NCI-H1930 (cell line): ENCODE data around the gene COL11A1.
"Not testable (repeated sequence)": the region's sequence is repeated elsewhere in the genome, so short reads cannot be mapped to it uniquely, and the experiment has no call there.

Source experiments
- DNase-seq, 2 experiments: peaks; one replicate each; lab custom pipeline; 2025; lab: John Stamatoyannopoulos, UW

COL11A1 gene

GRCh38 chr1:103084181-103084580 lies 24.1 kb downstream of the COL11A1 start:
- DNase-seq = no peak

GRCh38 chr1:103075316-103076000 lies 32.9 kb downstream of the COL11A1 start:
- DNase-seq = no peak

- no peak for DNase-seq
These were observed 34.1 kb downstream of the COL11A1 start for GRCh38 chr1:103074224-103074623.

- no peak for DNase-seq
These were observed 39.1 kb downstream of the COL11A1 start for GRCh38 chr1:103069201-103069600.

- DNase-seq = no peak
These were observed 44.4 kb downstream of the COL11A1 start for GRCh38 chr1:103063921-103064320.

GRCh38 chr1:103058391-103058790 lies 49.9 kb downstream of the COL11A1 start:
- DNase-seq = no peak

GRCh38 chr1:103056423-103056822 lies 51.9 kb downstream of the COL11A1 start:
- no peak for DNase-seq

- not testable (repeated sequence) for DNase-seq
These were observed 80.2 kb downstream of the COL11A1 start for GRCh38 chr1:103028110-103028509.

GRCh38 chr1:103025858-103026409 lies 82.4 kb downstream of the COL11A1 start:
- no peak for DNase-seq

- no peak for DNase-seq
These were observed 84.3 kb downstream of the COL11A1 start for GRCh38 chr1:103024051-103024450.

GRCh38 chr1:103002005-103002404 lies 106.3 kb downstream of the COL11A1 start:
- no peak for DNase-seq

GRCh38 chr1:102978874-102979273 lies 129.4 kb downstream of the COL11A1 start:
- no peak for DNase-seq

- no peak for DNase-seq
These were observed 131.0 kb downstream of the COL11A1 start for GRCh38 chr1:102977292-102977691.

- DNase-seq = peak in 1 of 2 experiments; percentile 11
These were observed 137.7 kb downstream of the COL11A1 start for GRCh38 chr1:102970496-102971078.

- no peak for DNase-seq
These were observed 140.5 kb downstream of the COL11A1 start for GRCh38 chr1:102967786-102968185.

- peak; percentile 59 to 72 for DNase-seq
These were observed 146.8 kb downstream of the COL11A1 start for GRCh38 chr1:102961549-102961948.

- no peak for DNase-seq
These were observed 153.7 kb downstream of the COL11A1 start for GRCh38 chr1:102954576-102954975.

- no peak for DNase-seq
These were observed 155.9 kb downstream of the COL11A1 start for GRCh38 chr1:102952400-102952799.

- no peak for DNase-seq
These were observed 166.0 kb downstream of the COL11A1 start for GRCh38 chr1:102942324-102942723.

GRCh38 chr1:102941366-102941947 lies 166.9 kb downstream of the COL11A1 start:
- no peak for DNase-seq

GRCh38 chr1:102937401-102937800 lies 170.9 kb downstream of the COL11A1 start:
- no peak for DNase-seq

- DNase-seq = not testable (repeated sequence)
These were observed 175.0 kb downstream of the COL11A1 start for GRCh38 chr1:102933362-102933761.

- peak in 1 of 2 experiments; percentile 18 for DNase-seq
These were observed 188.7 kb downstream of the COL11A1 start for GRCh38 chr1:102919659-102920058.
